GM12878 (cell line): Measurements from ENCODE around the gene ICAM4. TPM values are rescaled to one million over a fixed set of nuclear protein-coding genes. Genes with fewer than 3 reads are reported as not detected.

Experiments
- CEBPB ChIP-seq, 2 experiments: fragments of 150-350 bp in 1 of 2; IDR thresholded peaks; 2 replicates each; pipeline ENCODE4 v1.6.1; 2012 to 2014; ENCODE audit warnings: low read depth in 2 of 2, low read length in 2 of 2, borderline replicate concordance in 1 of 2, inconsistent platforms in 1 of 2
- E4F1 ChIP-seq: fragments of 450-650 bp; IDR thresholded peaks from 2 replicates; pipeline ENCODE4 v1.6.1; 2018; ENCODE audit warnings: borderline replicate concordance, mild to moderate bottlenecking; ENCODE audit not compliant: partially characterized antibody
- KDM1A ChIP-seq: fragments of 200-600 bp; sonication (generic); IDR thresholded peaks from 2 replicates; pipeline ENCODE4 v1.6.1; 2016; ENCODE audit warnings: borderline replicate concordance
- MTA2 ChIP-seq: fragments of 450-650 bp; IDR thresholded peaks from 2 replicates; pipeline ENCODE4 v1.6.1; 2016; ENCODE audit warnings: low read depth, mild to moderate bottlenecking, moderate library complexity
- MYB ChIP-seq: fragments of 150-350 bp; IDR thresholded peaks from 2 replicates; pipeline ENCODE4 v1.6.1; 2014; ENCODE audit warnings: mild to moderate bottlenecking, low read depth, low read length, borderline replicate concordance
- NBN ChIP-seq: fragments of 450-650 bp; IDR thresholded peaks from 2 replicates; pipeline ENCODE4 v1.6.1; 2016
- NRF1 ChIP-seq: conservative IDR thresholded peaks from 2 replicates; pipeline ENCODE4 v1.6.1; 2011; ENCODE audit warnings: mild to moderate bottlenecking, low read depth, low read length, improper control_type of control experiment
- POLR2AphosphoS2 ChIP-seq: IDR thresholded peaks from 2 replicates; pipeline ENCODE4 v1.6.1; 2011; ENCODE audit warnings: low read depth, mild to moderate bottlenecking, low read length, improper control_type of control experiment, moderate library complexity
- POU2F2 ChIP-seq: IDR thresholded peaks from 3 replicates; pipeline ENCODE4 v1.6.1; 2011; ENCODE audit warnings: low read depth, mild to moderate bottlenecking, low read length, borderline replicate concordance
- RB1 ChIP-seq: fragments of 450-650 bp; formaldehyde crosslinking; IDR thresholded peaks from 2 replicates; pipeline ENCODE4 v1.6.1; 2017; ENCODE audit warnings: mild to moderate bottlenecking, borderline replicate concordance
- RELB ChIP-seq: fragments of 450-650 bp; IDR thresholded peaks from 2 replicates; pipeline ENCODE4 v1.6.1; 2017; ENCODE audit warnings: low read depth, mild to moderate bottlenecking, moderate library complexity
- SMC3 ChIP-seq: IDR thresholded peaks from 2 replicates; pipeline ENCODE4 v1.6.1; 2011; ENCODE audit warnings: low read length, improper control_type of control experiment, borderline replicate concordance
- TARDBP ChIP-seq: IDR thresholded peaks from 2 replicates; pipeline ENCODE4 v1.6.1; 2016; ENCODE audit warnings: borderline replicate concordance
- TBL1XR1 ChIP-seq: IDR thresholded peaks from 2 replicates; pipeline ENCODE4 v1.6.1; 2012; ENCODE audit warnings: low read depth, low read length, improper control_type of control experiment
- USF1 ChIP-seq: IDR thresholded peaks from 2 replicates; pipeline ENCODE4 v1.6.1; 2011; ENCODE audit warnings: borderline replicate concordance, low read depth, mild to moderate bottlenecking, moderate library complexity, mixed read lengths, low read length; ENCODE audit not compliant: insufficient read depth; ENCODE audit errors: extremely low read length
- ZBTB11 ChIP-seq: fragments of 450-650 bp; formaldehyde crosslinking; IDR thresholded peaks from 2 replicates; pipeline ENCODE4 v1.5.0; 2022; ENCODE audit warnings: mild to moderate bottlenecking, missing genetic modification characterization
- polyA plus RNA-seq, 11 experiments: library from polyadenylated mRNA; depleted of rRNA in 4 of 11; unstranded in 6 of 11; stranded (reverse) in 5 of 11; fragments of >200 nt; fragmentation: Nextera tagmentation in 4 of 11; fragmentation: Illumina TruSeq in 1 of 11; extraction: Ambion mirVana in 4 of 11; extraction: Trizol in 1 of 11; gene quantifications; 1 replicate in 1 of 11; 2 replicates in 10 of 11; pipeline versions ENCODE4 v1.2.1 to v1.2.3, GENCODE V29; 2011 to 2016; ENCODE audit warnings: inconsistent platforms in 2 of 11, missing spikeins in 2 of 11, low read depth in 1 of 11
- total RNA-seq, 4 experiments: library from RNA; depleted of rRNA in 3 of 4; stranded (reverse); fragments of >200 nt in 3 of 4; fragmentation: Illumina TruSeq in 1 of 4; extraction: Trizol in 1 of 4; gene quantifications; 2 replicates each; pipeline versions ENCODE4 v1.2.1 to v1.2.3, GENCODE V29; 2013 to 2021

The ICAM4 gene
- total and polyA plus RNA-seq, 10 of the 15 experiments (the other 5 are each of a cell fraction or from before 2014, with no cell fraction given): 0.31 to 5.1 (median 1.7) TPM

- TF ChIP-seq CEBPB (IDR thresholded peaks at IDR 0.05; ENCODE audit: borderline replicate concordance in 1 of 2, low read depth in 2 of 2, low read length in 2 of 2): no peak
- TF ChIP-seq ZBTB11: no peak
- TF ChIP-seq NRF1: peak; percentile 75
- peak; percentile 95 for TF ChIP-seq POLR2AphosphoS2
- TF ChIP-seq TARDBP: no peak
- TF ChIP-seq USF1: peak; percentile 18
- peak; percentile 70 for TF ChIP-seq E4F1
- TF ChIP-seq TBL1XR1: no peak
- TF ChIP-seq MTA2: no peak
- 0 out of 2 replicates have a peak, but pooled peaks have one; percentile 39 for TF ChIP-seq MYB
- TF ChIP-seq SMC3: 0 out of 2 replicates have a peak, but pooled peaks have one; percentile 2
- peak; percentile 89 for TF ChIP-seq NBN
- TF ChIP-seq KDM1A: no peak
- peak; percentile 71; the same call in 2 of the 3 replicates for TF ChIP-seq POU2F2
- TF ChIP-seq RELB: peak; percentile 98
- peak; percentile 83; the same call in 1 of the 2 replicates for TF ChIP-seq RB1
Measured at GRCh38 chr19:10332965-10333757, 46.4 kb downstream of the ICAM4 start, which contains the start of gene RAVER1 (continued).
